COR-L47 (cell line): Measurements from ENCODE around the gene COMP.
A peak's percentile ranks its signal among the peaks of the same experiment; 100 is the strongest.
"Not testable (repeated sequence)": the region's sequence is repeated elsewhere in the genome, so short reads cannot be mapped to it uniquely, and the experiment has no call there.

ENCODE experiments used
- DNase-seq: peaks from one replicate; lab custom pipeline; 2025; lab: John Stamatoyannopoulos, UW

Gene COMP

DNA sequence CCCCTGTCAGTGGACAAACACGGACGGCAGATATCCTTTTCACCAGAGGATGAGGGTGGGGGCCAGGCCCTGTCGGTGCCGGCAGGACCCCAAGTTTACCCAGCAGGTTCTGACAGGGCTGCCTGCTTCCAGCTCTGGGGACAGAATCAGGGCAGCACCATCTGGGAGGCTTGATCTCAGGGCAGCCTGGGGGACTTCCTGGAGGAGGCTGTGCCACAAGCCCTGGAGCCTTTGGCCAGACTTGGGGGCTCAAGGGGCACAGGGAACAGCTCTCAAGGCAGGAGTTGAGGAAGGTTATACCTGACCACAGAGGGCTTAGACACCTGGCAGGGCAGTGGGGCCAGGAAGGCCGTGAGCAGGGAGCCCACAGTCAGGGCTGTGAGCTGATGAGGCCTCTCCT, 45.2 kb downstream of the COMP start:
- no peak for DNase-seq

DNA sequence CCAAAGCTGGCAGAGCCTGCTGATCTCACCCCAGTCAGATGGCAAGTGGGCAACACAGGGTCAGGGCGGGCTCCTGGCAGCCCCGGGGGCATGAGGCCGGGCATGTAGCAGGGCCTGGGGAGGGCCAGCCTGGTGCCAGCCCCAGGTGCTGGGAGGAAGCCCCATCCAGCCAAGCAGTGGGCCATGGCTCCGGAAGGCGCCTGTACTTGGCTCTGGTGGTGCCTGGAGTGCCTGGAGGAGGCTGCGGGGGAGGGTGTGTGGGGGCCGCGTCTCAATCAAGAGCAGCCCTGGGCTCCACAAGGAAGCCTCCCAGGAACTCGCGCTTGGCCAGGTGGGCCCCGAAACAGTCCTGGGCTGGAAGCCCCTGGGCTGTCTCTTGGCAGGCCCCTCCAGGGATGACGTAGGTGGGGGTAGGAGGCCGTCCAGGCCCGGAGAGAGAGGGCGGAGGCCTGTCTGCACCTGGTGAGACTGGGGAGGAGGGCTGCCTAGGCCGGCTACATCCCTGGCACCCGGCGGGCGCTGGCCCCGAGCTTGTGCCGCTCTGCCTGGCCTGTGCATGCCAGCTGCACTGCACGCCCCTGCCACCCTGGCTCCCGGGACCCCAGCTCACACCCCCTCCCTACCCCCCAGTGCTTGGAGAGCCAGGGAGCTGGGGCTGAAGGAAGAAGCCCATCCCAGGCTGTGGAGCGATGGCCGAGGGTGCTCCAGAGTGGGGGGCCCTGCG, 45.9 kb downstream of the COMP start:
- no peak for DNase-seq

DNA sequence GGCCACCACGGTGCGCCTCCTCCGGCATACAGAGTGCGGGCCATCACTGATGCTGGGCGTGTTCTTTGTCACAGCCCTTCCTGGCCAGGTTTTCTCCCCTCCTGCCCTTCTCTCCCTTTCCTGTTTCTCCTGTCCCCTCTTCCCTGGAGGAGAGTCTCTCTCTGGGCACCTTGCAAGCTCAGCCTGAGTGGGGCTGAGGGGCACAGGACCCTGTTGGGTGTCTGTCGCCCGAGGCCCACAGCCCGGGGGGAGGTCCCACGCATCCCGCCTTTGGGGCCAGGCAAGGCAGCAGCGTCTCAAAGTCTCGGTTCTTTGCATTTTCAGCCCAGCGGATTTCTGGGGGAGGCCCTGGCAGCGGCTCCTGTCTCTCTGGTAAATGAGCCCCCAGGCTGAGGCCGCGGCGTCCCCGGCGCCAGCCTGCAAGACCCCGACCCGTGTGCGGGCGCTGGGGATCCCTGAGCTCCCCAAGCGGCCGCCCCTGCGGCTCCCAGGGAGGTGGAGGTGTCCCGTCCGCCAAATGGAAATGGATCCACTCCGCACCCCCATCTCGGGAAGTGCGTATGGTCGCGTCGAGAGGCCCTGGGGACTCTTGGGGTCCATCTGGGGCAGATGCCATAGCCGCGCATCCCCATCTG, 47.2 kb downstream of the COMP start:
- no peak for DNase-seq

DNA sequence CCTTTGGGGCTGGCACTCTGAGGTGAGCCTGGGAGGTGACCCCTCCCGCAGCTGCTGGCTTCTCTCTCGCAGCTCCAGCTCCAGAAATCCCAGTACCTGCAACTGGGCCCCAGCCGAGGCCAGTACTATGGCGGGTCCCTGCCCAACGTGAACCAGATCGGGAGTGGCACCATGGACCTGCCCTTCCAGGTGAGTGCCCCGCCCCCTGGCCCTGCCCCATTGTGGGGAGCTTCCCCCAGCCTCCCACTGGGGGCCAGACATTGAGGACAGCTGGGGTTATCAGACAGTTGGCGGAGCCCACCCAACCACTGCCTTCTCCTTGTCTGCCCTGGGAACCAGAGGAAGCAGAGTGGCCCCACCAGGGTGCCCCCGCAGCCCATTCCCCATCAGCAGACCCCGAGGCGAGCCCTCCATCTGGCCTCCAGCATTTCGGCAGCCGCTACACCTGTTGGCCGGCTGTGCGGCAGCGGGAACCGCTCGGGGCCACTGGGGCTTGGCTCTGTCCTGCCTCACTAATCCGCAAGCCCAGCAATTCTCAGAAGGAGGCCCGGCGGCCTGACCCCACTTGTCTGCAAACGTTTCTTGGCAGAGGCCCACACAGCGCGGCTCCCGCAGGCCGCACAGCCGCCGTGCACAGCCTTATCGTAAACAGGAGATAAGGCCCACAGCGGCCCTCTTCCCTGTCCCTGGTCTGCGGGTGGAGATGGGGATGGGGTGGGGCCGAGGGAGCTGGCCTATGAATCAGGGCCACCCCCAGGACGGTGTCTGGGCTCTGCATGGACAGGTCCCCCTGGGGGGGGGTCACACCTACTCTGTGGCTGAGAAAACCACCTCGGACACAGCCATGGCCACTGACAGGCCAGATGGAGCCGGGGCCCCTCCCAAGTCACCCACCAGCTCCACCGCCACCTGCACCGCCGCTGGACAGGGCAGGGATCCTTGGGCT, 48.0 kb downstream of the COMP start:
- no peak for DNase-seq

DNA sequence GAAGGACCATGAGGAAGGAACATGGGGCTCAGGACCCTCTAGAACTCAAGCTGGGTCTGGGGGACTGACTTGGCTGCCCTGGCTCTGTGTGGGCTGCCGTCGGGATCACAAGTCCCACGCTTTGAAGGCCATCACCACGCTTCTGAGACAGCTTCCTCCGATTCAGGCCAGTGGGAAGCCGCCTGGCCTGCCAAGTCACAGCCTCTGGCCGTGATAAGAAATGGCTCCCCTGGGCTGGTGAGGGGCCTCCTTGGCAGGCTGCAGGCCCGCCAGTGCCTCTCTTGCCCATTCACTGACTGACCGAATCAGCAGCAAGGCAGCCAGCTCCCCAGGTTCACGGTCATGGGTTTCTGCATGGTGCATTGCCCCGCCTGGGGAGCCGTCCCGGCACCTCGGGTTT, 48.8 kb downstream of the COMP start:
- DNase-seq = no peak

DNA sequence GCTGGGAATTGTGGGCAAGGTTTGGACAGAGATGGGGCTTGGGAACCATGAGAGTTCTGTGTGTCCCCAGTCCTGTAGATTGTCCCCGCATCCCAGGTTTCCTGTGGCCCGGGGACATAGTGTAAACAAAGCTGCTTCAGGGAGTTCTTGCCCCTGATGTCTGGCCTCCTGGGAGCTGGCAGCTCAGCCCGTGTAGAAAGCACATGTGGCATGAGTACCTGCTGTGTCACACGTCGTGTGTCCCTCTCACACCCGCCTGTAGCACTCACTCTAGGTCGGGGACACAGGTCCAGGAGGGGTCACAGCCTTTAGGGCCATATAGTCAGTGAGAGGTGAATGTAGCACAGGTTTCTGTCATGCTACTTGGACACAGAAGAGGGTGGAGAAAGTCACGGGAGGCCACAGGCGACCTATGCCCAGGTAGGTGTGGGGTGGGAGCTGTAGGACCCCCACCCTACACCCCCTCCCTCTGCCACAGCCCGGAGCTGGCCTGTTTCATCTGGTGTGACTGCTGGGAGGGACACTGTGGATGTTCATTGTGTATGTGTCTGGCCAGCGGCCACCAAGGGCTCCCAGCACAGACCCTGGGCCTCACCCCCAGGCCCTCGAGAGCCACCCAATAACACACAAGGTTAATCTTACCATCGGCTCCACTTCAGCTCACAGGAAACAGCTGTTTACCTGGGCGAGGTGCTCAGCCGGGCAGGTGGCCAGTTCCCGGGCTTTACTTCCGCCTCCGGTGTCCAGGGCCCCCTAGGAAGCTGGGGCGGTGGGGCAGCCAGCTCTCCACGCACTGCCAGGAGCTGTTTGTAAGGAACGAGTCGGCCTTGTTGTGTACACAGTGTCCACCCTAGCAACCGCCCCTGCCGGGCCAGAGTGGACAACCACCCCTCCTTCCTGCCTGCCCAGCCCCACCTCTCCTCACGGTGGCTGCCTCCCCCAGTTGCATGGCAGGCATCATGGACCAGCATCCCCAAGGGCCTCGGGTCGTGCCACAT, 49.7 kb downstream of the COMP start:
- peak; percentile 82 for DNase-seq

DNA sequence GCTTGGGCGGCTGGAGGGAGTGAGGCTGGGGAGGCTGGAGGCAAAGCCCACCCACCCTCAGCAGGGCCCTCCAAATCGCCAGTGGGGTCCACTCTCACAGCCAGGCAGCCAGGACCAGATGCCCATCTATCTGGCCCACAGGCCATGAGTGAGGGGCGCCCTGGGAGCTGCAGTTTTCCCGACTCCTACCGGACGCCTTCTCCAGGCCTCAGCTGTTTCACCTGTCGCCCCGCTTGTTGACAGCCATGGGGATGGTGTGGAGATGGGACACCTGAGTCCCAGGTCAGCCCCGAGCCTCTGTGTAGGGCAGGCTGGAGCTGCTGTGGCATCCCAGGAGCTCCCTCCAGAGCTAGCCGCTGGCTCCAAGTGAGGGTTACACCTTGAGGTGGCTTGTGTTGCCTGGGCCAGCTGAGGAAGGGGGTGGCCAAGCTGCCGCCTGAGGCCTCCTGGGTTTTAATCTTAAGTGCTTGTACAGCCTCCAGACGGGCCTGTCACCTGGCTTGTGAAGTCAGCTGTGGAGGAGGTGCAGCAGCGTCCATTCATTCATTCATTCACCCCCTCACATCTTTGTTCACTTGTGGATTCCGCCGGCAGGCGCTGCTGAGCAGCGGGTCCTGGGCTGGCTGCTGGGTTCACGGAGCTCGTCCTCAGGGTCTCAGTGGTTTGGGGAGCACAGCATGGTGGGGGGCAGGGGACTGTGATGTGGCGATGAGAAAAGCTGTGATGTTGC, 52.0 kb downstream of the COMP start:
- DNase-seq = no peak

DNA sequence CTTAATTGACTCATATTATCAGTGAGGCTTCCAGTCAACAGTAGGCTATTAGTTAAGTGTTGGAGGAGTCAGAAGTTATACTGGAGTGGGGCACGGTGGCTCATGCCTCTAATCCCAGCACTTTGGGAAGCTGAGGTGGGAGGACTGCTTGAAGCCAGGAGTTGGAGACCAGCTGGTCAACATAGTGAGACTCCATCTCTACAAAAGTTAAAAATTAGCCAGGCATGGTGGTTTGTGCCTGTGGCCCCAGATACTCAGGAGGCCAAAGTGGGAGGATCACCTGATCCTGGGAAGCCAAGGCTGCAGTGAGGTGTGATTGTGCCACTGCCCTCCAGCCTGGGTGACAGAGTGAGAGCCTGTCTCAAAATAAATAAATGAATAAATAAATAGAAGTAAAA, 53.2 kb downstream of the COMP start:
- no peak for DNase-seq

DNA sequence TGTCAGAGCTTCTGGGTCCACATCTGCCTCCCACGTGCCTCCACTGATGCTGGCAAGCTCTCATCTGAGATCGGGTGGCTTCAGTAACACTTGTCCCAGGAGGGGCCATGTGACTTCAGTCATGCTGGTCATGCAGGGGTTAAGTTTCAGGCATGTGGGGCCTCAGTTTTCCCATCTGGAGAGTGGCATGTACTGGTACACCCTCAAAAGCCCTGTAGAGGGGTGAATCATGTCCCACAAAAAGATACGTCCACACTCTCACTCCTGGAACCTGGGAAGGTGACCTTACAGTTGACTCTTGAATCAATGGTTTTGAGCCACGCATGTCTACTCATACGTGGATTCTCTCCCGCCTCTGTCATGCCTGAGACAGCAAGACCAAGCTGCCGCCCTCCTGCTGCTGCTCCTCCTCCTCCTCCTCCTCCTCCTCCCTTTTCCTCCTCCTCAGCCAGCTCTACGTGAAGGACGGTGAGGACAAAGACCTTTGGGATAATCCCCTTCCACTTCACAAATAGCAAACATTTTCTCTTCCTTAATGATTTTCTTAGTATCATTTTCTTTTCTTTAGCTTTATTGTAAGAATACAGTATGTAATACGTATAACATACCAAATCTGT, 53.7 kb downstream of the COMP start:
- DNase-seq = no peak

DNA sequence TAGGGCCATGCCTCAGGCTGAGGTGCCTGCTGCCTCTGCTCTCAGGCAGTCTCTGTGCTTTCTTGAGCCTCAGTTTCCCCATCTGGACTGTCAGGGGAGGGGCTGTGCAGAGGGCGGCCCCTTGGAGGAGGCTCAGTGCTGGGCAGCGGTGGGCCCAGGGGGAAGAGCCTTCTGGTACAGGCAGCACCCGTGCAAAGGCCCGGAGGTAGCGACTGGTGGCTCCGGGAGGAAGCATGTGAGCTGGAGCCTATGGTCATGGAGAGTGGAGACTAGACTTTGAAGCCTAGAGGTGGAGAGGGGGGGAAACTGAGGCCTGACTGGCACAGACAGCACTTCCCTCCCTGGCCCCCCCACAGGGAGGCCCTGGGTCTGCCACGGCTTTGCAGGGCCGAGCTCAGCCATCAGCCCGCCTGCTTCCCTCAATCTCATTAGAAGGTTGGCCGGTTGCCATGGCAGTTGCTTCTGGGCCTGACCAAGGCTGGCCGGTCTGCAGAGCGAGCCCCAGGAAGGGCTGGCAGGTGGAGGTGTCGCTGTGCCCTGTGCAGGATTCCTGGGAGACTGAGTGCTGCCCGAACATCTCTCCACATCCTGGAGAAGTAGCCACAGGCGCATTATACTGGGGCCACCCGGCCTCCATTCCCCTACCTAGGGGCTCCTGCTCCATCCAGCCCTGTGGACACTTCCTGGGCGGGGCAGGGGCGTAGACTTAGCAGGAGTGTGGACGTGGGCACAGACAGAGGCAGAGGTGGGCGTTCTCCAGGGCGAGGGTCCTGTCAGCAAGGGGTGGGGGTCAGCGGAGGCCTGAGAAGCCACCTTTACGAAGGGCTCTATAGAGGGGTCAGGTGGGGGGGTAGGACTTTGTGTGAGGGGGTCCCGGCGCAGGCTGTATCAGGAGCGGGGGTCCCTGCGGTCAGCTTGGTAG, 54.4 kb downstream of the COMP start:
- DNase-seq = no peak

DNA sequence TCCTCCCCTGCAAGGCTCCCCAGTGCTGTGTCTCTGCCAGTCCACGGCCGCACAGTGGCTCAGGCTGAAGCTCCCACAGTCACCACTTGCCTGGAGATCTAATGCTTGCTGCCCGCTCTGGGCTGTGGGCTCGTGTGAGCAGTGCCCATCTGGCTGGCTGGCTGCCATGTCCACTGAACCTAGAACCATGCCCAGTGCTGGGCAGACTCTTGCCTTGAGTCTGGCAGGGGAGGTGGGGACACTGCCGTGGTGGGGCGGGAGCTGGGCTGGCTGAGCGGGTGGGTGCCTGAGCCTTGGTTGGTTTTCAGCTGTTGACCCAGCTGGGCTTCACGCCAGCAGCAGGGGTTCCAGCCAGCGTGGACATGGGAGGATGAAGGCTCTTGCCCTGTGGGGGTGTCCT, 55.4 kb downstream of the COMP start:
- DNase-seq = no peak

DNA sequence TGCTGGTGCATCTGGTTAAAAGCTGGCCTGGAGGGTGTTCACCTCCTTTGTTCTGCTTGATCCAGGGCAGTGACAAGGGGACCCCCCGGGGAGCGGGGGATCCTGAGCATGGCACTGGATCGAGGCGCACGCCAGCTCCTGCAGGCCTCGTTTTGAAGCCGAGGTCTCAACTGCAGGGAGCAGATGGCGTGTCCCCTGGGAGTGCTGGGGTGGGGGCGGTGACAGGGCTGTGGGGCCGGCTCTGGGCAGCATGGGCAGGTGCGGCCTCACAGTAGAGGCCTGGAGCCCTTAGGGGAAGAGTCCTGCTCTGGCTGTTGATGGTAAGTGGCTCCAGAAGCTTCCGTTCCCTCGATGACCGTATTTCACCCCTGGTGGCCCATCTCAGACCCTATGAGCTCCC, 55.8 kb downstream of the COMP start:
- DNase-seq = no peak

DNA sequence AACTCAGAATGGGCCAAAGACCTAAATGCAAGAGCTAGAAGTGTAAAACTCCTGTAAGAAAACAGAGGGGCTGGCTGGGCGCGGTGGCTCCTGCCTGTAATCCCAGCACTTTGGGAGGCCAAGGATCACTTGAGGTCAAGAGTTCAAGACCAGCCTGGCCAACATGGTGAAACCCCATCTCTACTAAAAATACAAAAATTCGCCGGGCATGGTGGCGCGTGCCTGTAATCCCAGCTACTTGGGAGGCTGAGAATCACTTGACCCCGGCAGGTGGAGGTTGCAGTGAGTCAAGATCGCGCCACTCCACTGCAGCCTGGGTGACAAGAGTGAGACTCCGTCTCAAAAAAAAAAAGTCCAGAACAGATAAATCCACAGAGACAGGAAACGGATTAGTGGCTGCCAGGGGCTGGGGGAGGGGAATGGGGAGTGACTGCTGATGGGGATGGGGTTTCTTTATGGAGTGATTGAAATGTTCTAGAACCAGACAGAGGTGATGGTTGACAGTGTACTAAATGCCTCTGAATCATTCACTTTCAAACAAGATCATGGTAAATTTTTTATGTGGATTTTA, 57.3 kb downstream of the COMP start:
- not testable (repeated sequence) for DNase-seq

DNA sequence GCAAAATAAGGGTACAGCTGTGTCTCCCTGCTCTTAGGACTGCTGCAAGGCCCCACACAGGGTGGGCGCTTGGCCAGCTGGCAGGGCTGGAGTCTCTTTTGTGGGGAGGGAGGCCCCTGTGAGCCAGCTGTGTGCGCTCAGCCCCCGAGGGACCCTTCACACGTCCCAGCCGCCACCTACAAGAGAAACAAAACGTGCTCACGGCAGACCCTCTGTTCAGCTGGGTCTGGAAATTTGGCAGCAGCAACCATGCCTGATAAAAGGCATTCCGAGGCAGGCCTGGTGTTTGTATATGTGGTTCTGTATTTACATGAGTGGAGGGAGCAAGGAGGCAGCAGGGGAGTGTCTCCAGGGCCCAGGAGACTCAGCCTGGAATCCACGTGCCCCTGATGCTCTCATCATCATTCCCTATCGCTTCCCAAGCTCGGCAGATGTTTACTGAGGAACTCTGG, 57.9 kb downstream of the COMP start:
- peak; percentile 30 for DNase-seq
